HG03354 (cell line): Measurements from ENCODE around the gene ZNF470.

Experiments used
- ATAC-seq: cut with Tn5 transposase; IDR thresholded peaks from one replicate; pipeline ENCODE4 v1.9.1; 2021; ENCODE audit warnings: mild to moderate bottlenecking; ENCODE audit not compliant: unreplicated experiment, poor library complexity, severe bottlenecking

ZNF470 gene

DNA sequence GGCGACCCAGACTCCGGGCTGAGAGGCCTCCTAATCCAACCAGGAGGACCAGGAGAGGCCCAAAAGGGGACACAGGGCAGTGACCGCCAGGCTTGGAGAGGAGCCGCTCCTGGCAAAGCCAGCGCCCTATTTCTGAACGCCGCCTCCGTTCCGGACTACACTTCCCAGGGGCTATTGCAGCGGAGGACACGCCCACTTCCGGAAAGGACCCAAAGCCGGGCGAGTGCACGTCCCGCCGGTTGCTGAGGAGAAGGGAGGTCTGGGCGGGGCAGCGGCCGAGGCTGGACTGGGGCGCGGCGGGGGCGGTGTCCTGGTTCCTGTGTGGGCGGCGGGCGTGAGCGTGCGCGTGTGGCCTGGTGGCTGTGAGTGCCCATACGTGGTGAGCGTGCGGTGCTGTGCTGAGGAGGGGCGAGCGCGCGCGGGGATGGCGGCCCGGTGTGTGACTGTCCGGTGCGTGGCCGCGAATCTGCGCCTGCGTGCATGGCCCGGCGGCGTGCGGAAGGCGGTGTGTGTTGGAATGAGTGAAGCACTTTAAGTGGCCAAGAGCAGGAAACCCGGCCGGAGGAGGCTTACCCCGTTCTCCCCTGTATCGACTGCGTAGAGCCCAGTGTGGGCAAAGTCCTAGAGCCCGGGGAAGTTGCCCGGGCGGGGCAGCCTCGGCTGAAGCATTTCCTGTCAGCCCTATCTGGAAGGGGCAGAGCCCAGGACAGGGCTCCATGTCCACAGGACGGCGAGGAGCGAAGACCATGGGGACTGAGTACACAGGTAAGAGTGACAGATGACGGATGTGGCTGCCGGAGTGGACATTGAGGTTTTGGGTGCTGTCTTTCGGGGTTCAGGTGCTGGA, at the start of gene ZNF470:
TSS of gene ZNF470 (plus strand) at position 195 of the 847 bp plus-strand sequence. CDS start 2,844 bp downstream, outside the sequence.
- ATAC-seq = peak; percentile 98

GRCh38 chr19:56525214-56525860, 41.9 kb upstream of the ZNF470 start:
- ATAC-seq = no peak

DNA sequence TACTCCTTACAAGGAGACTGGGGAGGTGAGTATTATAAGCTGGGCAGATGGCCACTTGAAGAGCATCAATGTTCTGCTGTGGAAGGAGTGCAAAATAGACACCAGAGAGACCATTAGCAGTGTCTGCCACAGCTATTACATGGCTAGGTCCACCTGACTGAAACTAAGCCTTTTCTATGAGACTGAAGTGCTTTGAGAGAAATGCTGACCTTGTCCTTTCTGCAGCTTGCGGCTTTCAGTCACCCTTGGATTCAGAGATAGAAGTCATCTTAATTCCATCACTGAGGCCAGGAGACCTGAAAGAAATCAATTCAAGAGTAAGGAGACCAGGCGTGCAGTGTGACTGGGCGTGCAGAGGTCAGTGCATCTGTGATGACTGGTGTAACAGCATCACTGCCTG, 29.8 kb upstream of the ZNF470 start:
- no peak for ATAC-seq

DNA sequence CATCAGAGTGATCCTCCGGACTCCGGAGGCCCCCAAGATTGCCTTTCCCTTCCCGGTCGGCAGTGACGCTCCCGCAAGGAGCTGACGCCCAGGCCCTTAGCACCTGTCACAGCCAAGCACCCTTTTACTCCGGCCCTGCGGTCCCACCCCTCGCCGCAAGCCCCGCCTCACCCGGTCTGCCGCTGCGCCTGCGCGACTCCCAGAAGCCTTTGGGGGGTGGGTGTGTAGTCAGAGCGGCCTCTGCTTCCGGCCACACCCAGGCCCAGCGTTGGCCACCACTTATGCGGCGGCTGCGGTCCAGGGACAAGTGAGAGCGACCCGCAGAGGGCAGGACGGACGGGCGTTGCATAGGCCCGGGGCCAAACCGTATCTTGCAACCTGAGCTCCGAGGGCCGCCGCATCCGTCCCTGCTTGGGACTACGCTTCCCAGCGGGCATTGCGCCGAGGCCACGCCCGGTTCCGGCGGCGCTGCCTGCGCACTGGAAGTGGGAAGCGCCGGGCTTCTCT, 29.0 kb upstream of the ZNF470 start:
- peak; percentile 94 for ATAC-seq

DNA sequence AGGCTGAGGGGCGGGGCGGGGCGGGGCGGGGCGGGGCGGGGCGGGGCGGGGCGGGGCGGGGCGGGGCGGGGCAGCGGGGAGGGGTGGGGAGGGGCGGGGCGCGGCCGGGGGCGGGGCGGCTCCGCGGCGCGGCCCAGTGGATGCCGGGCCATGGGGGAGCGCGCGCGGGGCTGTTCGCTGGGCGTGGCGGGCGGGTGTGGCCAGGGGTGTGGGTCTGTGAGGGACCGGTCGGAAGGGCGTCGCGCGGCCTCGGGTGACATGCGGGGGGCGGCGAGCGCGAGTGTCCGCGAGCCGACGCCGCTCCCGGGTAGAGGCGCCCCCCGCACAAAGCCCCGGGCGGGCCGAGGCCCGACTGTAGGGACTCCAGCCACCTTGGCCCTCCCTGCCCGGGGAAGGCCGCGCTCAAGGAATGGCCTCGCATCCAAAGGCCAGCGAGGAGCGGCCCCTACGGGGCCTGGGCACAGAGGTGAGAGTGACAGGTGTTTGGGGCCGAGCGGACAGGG, 28.5 kb upstream of the ZNF470 start, which contains the start of gene ZFP28:
TSS of gene ZFP28 (plus strand) at position 188 of the 503 bp plus-strand sequence. CDS start at position 259, 71 bp downstream.
- ATAC-seq = peak; percentile 51

DNA sequence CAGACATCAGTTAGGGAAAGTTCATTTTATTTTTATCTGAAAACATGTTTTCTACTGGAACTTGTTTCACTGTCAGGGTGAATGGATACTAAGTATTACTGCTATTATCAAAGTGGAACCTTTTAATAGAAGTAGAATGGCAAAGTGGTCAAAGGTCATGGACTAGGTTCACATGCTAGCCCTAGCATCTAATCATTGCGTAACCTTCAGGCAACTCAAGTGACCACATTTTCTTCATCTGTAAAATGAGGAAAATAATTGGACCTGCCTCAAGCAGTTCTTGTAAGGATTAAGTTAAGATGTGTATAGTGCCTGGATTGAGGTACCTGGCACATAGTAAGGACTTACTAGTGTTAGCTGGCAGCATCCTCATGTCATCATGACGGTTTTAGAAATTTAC, 23.5 kb upstream of the ZNF470 start:
- ATAC-seq = no peak

- ATAC-seq = no peak
Observed at GRCh38 chr19:56547535-56547934, 19.7 kb upstream of the ZNF470 start.

- no peak for ATAC-seq
Observed at GRCh38 chr19:56554272-56554869, 12.9 kb upstream of the ZNF470 start.

DNA sequence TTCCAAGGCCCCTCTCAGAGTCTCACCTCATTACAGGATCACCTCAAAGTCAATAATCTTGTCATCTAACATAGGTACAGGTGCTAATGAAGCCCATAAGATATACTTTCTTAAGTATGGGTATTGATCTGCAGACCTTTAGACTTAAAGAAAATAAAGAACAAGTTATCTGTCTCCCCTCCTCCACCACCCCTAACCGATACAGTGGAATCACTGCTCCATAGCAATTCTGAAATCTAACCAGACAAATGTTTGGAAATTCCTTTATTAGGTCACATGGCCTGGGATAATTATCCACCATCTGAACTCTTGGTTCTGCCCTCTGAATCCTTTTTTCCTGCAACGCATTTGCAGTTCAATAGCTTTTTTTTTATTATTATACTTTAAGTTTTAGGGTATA, 4.5 kb upstream of the ZNF470 start:
- ATAC-seq = no peak

- peak; percentile 48 for ATAC-seq
Observed at GRCh38 chr19:56566904-56567273, 379 bp upstream of the ZNF470 start.

GRCh38 chr19:56572589-56572988, 5.3 kb downstream of the ZNF470 start:
- no peak for ATAC-seq

DNA sequence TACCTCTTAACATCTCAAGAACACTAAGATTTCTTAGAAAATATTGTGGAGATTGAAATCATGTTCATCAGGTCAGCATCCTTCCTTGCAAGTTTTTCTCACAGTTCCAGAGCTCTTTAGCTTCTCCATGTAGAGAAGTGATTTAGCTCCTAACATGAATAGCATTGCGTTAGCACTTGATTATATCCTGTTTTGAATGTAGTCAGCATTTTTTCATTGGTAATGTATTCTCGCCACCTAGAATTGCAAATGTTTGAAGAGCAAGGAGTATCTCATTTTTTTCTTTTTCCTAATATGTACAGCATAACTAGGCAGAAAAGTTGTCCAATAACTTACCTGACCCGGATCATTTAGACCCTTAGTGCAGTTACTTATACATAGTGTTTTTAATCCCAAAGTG, 6.6 kb downstream of the ZNF470 start:
- no peak for ATAC-seq

GRCh38 chr19:56577719-56578602, 10.7 kb downstream of the ZNF470 start:
- no peak for ATAC-seq

DNA sequence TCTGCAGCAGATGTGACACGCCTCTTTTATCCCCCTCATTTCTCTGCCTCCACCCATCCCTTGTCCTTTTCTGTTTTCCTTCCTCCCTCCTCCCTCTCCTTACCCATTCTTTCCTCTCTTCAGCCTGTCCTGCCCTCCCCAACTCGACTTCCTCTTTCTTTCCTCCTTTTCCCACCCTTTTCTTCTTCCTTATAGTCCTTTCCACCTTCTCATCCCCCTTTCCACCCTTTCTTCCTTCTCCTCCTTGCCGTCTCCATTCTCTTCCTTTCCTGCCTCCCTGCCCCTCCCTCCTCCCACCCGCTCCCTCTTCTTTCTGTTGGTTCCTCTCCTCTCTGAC, 27.1 kb downstream of the ZNF470 start:
- ATAC-seq = no peak

GRCh38 chr19:56594783-56595547, 27.7 kb downstream of the ZNF470 start, which contains the start of gene ZNF71:
ZNF71 (plus strand) TSS chr19:56595302; CDS start chr19:56601559, 6,257 bp downstream.
- peak; percentile 96 for ATAC-seq

DNA sequence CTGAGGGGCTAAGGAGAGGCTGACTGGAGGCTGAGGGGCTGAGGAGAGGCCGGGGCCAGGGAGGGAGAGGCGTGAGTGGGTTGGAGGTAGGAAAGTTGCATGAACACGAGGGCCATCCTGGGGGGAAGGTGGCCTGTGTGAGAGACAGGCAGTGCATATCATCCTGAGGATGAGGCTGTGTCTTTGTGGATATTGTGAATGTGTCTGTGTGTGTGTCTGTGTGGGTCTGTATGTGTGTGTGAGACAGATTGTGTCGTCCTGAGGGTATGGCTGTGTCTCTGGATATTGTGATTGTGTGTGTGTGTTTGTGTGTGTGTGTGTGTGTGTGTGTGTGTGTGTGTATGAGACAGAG, 28.3 kb downstream of the ZNF470 start:
- ATAC-seq = peak; percentile 35

DNA sequence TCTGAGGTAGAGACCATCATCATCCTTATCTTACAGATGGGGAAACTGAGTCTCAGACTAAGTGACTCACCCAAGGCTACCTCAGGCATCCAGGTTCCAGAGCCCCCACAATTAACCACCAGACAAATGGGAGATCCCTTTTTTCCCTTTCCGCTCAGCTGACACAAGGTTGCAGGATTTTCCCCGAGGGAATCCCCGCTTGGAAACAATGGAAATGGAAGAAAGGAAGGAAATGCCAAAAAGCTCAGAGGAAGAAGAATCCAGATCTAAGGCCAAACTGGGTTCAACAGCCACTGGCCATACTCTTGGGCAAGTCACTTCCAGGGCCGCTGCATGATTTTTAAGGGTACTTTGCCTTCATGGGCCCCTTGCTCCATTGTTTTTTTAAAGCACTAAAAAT, 29.4 kb downstream of the ZNF470 start:
- ATAC-seq = no peak

GRCh38 chr19:56597696-56598095, 30.4 kb downstream of the ZNF470 start:
- no peak for ATAC-seq

- ATAC-seq = no peak
Observed at GRCh38 chr19:56601375-56601774, 34.1 kb downstream of the ZNF470 start.
